ENCODE results near the gene TRIM38.

- no peak for TF ChIP-seq CTCF (conservative IDR thresholded peaks at IDR 0.05)
- TF ChIP-seq ZFX (IDR thresholded peaks at IDR 0.05): no peak
Observed at GRCh38 chr6:25927178-25927577, 35.4 kb upstream of the TRIM38 start.

Data from C4-2B (cell line).